ENCODE measurements around the gene SLCO4A1. TPM values are rescaled to one million over a fixed set of nuclear protein-coding genes. Genes with fewer than 3 reads are reported as not detected.
A peak's percentile ranks its signal among the peaks of the same experiment; 100 is the strongest.

SLCO4A1 gene
- total and polyA plus RNA-seq, 2 of the 4 experiments (the other 2 are of a cell fraction), result 0.72 to 1.1 TPM

- ATAC-seq (ENCODE audit: low read depth) (no peak; the same call in none of the 2 replicates), DNase-seq (peak; percentile 62)
Observed at GRCh38 chr20:62719250-62719935, 77.1 kb downstream of the SLCO4A1 start.

More at GRCh38 chr20:62719250-62719935, 77.1 kb downstream of the SLCO4A1 start:
- Histone ChIP-seq H4K20me1 (ENCODE audit: insufficient read depth, low read length) (0 out of 2 replicates have a peak, but pooled peaks cover 2% of the 10 kb centered on the region), H3K9me1 (ENCODE audit: insufficient read depth, low read length) (no peaks in the 10 kb centered on the region), H3K9me3 (ENCODE audit: control insufficient read depth, insufficient read depth, low read length) (peaks cover 6% of the 10 kb centered on the region; the same call in 1 of the 2 replicates), H2BK5ac (ENCODE audit: low read depth, low read length, poor library complexity, severe bottlenecking) (no peak overlapping the region), H3K56ac (ENCODE audit: extremely low read depth, insufficient read depth, low read length) (no peak overlapping the region), H3K27ac (ENCODE audit: insufficient read depth, low read length) (no peak overlapping the region), H2AK5ac (ENCODE audit: low read depth, low read length) (peak overlapping the region; percentile 91; the same call in 1 of the 2 replicates), H4K5ac (ENCODE audit: low read depth, low read length) (no peak overlapping the region), H3K18ac (ENCODE audit: low read depth, low read length) (no peak overlapping the region), H3K27me3 (ENCODE audit: control insufficient read depth, insufficient read depth, low read length) (peaks cover 7% of the 10 kb centered on the region; the same call in 1 of the 2 replicates), H3K4me3 (ENCODE audit: insufficient read depth, low read depth, low read length) (no peak overlapping the region), H3K36me3 (ENCODE audit: control insufficient read depth, insufficient read depth, low read length) (no peaks in the 10 kb centered on the region), H3K4me2 (ENCODE audit: low read depth, low read length) (no peak overlapping the region), H4K91ac (ENCODE audit: insufficient read depth, low read depth, low read length) (no peak overlapping the region), H3K79me1 (ENCODE audit: low read depth in 1 of 2, low read length in 2 of 2) (peaks cover 0 to 9% of the 10 kb centered on the region in 2 experiments; a peak in 1 of 4 replicates), H2BK20ac (ENCODE audit: low read depth, low read length) (no peak overlapping the region), H2AFZ (replicated peaks; ENCODE audit: low read length, poor library complexity) (peak overlapping the region; percentile 44), H3K4me1 (ENCODE audit: control insufficient read depth, insufficient read depth, low read length) (peaks cover 11% of the 10 kb centered on the region; the same call in 1 of the 2 replicates), H2AK9ac (replicated peaks; ENCODE audit: low read depth, low read length, poor library complexity) (no peak overlapping the region), H2BK15ac (ENCODE audit: low read depth, low read length) (no peak overlapping the region), H4K8ac (ENCODE audit: low read depth in 2 of 2, low read length in 2 of 2) (0 out of 4 replicates have a peak overlapping the region, but pooled peaks of 1 of the 2 experiments have one; percentile 29), H2BK120ac (ENCODE audit: low read depth, low read length) (peak overlapping the region; percentile 17; the same call in 1 of the 2 replicates), H3K23ac (ENCODE audit: low read depth, low read length) (no peak overlapping the region), H3K4ac (ENCODE audit: low read depth, low read length) (peak overlapping the region; percentile 42; the same call in 1 of the 2 replicates), H3K14ac (replicated peaks; ENCODE audit: low read depth, low read length) (no peak overlapping the region), H3K9ac (ENCODE audit: low read depth, low read length) (no peak overlapping the region)
- TF ChIP-seq MAFK (IDR thresholded peaks at IDR 0.05; ENCODE audit: low read depth, low read length), result no peak
- no peak for TF ChIP-seq CTCF (conservative IDR thresholded peaks at IDR 0.05; ENCODE audit: low read depth, low read length)
- no peak for TF ChIP-seq USF2 (IDR thresholded peaks at IDR 0.05; ENCODE audit: low read depth, low read length)
- WGBS, 2 experiments (ENCODE audit: extremely low coverage in 2 of 2, insufficient read length in 1 of 2), result 75% methylated on average over 4 of the region's 12 CpGs; no CpG with 5 or more reads in 1 of the 2 experiments
- intact Hi-C loops (cut with micrococcal nuclease), result no loop called here
- ChIA-PET POLR2A (ENCODE audit: unreplicated experiment) (no interaction called here), CTCF (no interaction called here)
- in situ Hi-C loops (cut with MboI; ENCODE audit: low sequenced_read_pairs), result no loop called here
- no TSS peak for BruUV-seq (replicated peaks)
- dilution Hi-C loops (cut with HindIII; ENCODE audit: low sequenced_read_pairs, unreplicated experiment), result no loop called here

Other genes starting within 250 kb of the SLCO4A1 start
- gene CABLES2, start 235.2 kb upstream of the SLCO4A1 start, total RNA-seq (2012; rRNA removed), result 1.1 and 1.4 TPM in 2 replicates
- 5.1 TPM in 2 replicates for gene CABLES2, start 235.2 kb upstream of the SLCO4A1 start, polyA plus RNA-seq (2012; rRNA removed)
- gene RBBP8NL, start 215.0 kb upstream of the SLCO4A1 start, total RNA-seq (2012; rRNA removed), result not detected in 2 replicates
- not detected in 2 replicates for gene RBBP8NL, start 215.0 kb upstream of the SLCO4A1 start, polyA plus RNA-seq (2012; rRNA removed)
- gene GATA5, start 166.5 kb upstream of the SLCO4A1 start, total RNA-seq (2012; rRNA removed), result not detected in 2 replicates
- not detected in 2 replicates for gene GATA5, start 166.5 kb upstream of the SLCO4A1 start, polyA plus RNA-seq (2012; rRNA removed)
- 0.54 and 0.56 TPM in 2 replicates for gene NTSR1, start 66.3 kb downstream of the SLCO4A1 start, total RNA-seq (2012; rRNA removed)
- gene NTSR1, start 66.3 kb downstream of the SLCO4A1 start, polyA plus RNA-seq (2012; rRNA removed), result 1.8 and 2.3 TPM in 2 replicates
- 18.3 and 21.9 TPM in 2 replicates for gene MRGBP, start 154.0 kb downstream of the SLCO4A1 start, total RNA-seq (2012; rRNA removed)
- 15.5 and 17.7 TPM in 2 replicates for gene MRGBP, start 154.0 kb downstream of the SLCO4A1 start, polyA plus RNA-seq (2012; rRNA removed)
- 22.4 and 26.9 TPM in 2 replicates for gene OGFR, start 162.3 kb downstream of the SLCO4A1 start, total RNA-seq (2012; rRNA removed)
- gene OGFR, start 162.3 kb downstream of the SLCO4A1 start, polyA plus RNA-seq (2012; rRNA removed), result 30.1 and 38.2 TPM in 2 replicates
- gene COL9A3, start 174.5 kb downstream of the SLCO4A1 start, total RNA-seq (2012; rRNA removed), result 0.28 and 0.36 TPM in 2 replicates
- 1.4 TPM in 2 replicates for gene COL9A3, start 174.5 kb downstream of the SLCO4A1 start, polyA plus RNA-seq (2012; rRNA removed)
- gene TCFL5, start 219.3 kb downstream of the SLCO4A1 start, total RNA-seq (2012; rRNA removed), result 8.2 and 8.3 TPM in 2 replicates
- 5.6 and 6.0 TPM in 2 replicates for gene TCFL5, start 219.3 kb downstream of the SLCO4A1 start, polyA plus RNA-seq (2012; rRNA removed)

Measured in IMR-90 (cell line).